Thoracic aorta (tissue), 2 donors: ENCODE data around the gene STK38L. TPM values are rescaled to one million over a fixed set of nuclear protein-coding genes. Genes with fewer than 3 reads are reported as not detected.

Source experiments
- ATAC-seq: fragments of 150-250 bp; one replicate; pipeline ENCODE4 v1.8.0; 2017; ENCODE audit warnings: low read depth; ENCODE audit not compliant: insufficient number of reproducible peaks, low FRiP score
- DNase-seq: peaks from one replicate; pipeline ENCODE4 v3.0.0-alpha.2; 2020; ENCODE audit warnings: low spot score
- H3K27ac ChIP-seq, 2 donors: fragments of 200-600 bp; sonication (generic); 1 replicate in 1 of 2; 2 replicates in 1 of 2; pipeline ENCODE4 v1.5.1; 2016; ENCODE audit warnings: mild to moderate bottlenecking in 2 of 2, moderate library complexity in 2 of 2
- H3K27me3 ChIP-seq: fragments of 200-600 bp; sonication (generic); replicated peaks from 2 replicates; pipeline ENCODE4 v1.6.0; 2016; ENCODE audit warnings: mild to moderate bottlenecking; ENCODE audit not compliant: insufficient read depth
- H3K36me3 ChIP-seq: fragments of 200-600 bp; sonication (generic); one replicate; pipeline ENCODE4 v1.5.1; 2016
- H3K4me1 ChIP-seq, 2 donors: fragments of 200-600 bp; sonication (generic); 1 replicate in 1 of 2; 2 replicates in 1 of 2; pipeline versions ENCODE4 v1.5.1 to v1.6.0; 2016; ENCODE audit warnings: low read depth in 2 of 2, mild to moderate bottlenecking in 1 of 2; ENCODE audit not compliant: control insufficient read depth in 1 of 2
- H3K4me3 ChIP-seq: fragments of 200-600 bp; sonication (generic); 2 replicates; pipeline ENCODE4 v1.5.1; 2016; ENCODE audit warnings: mild to moderate bottlenecking
- H3K9me3 ChIP-seq: fragments of 200-600 bp; sonication (generic); 2 replicates; pipeline ENCODE4 v1.5.1; 2016
- total RNA-seq, 2 donors: library from RNA; depleted of rRNA; stranded (reverse); fragments of >200 nt; gene quantifications; one replicate each; pipeline versions ENCODE4 v1.1.0 to v1.2.3, GENCODE V29; 2016
- TF ChIP-seq, protein P1 (sequence below): fragments of 200-600 bp; sonication (generic); IDR thresholded peaks from one replicate; pipeline ENCODE4 v1.5.1; 2019; ENCODE audit warnings: antibody characterized with exemption

The STK38L gene
- total RNA-seq, 2 donors from 2014 or later, result 216 to 227 TPM

DNA sequence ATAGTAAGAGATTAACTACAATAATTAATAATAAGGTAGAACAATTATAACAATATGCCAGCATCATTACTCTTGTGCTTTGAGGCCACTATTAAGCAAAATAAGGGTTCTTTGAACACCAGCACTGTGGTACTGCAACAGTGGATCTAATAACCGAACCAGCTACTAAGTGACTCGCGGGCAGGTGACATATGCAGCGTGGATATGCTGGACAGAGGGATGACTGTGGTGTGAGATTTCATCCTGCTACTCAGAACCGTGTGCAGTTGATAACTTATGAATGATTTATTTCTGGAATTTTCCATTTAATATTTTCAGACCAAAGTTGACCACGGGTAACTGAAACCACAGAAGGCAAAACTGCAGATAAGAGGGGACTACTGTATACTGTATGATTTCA is 123.0 kb downstream of the STK38L start:
- no peak overlapping the region for H3K4me3 ChIP-seq
- no peaks in the 10 kb centered on the region for H3K27me3 ChIP-seq
- H3K4me1 ChIP-seq, result no peaks in the 10 kb centered on the region
- TF ChIP-seq, protein P1, sequence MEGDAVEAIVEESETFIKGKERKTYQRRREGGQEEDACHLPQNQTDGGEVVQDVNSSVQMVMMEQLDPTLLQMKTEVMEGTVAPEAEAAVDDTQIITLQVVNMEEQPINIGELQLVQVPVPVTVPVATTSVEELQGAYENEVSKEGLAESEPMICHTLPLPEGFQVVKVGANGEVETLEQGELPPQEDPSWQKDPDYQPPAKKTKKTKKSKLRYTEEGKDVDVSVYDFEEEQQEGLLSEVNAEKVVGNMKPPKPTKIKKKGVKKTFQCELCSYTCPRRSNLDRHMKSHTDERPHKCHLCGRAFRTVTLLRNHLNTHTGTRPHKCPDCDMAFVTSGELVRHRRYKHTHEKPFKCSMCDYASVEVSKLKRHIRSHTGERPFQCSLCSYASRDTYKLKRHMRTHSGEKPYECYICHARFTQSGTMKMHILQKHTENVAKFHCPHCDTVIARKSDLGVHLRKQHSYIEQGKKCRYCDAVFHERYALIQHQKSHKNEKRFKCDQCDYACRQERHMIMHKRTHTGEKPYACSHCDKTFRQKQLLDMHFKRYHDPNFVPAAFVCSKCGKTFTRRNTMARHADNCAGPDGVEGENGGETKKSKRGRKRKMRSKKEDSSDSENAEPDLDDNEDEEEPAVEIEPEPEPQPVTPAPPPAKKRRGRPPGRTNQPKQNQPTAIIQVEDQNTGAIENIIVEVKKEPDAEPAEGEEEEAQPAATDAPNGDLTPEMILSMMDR, result no peak
- H3K9me3 ChIP-seq, result no peaks in the 10 kb centered on the region
- DNase-seq, result no peak
- H3K27ac ChIP-seq, result no peak overlapping the region
- H3K36me3 ChIP-seq, result no peaks in the 10 kb centered on the region
- no peak for ATAC-seq

Other genes with a start within 250 kb of the STK38L start
- gene TM7SF3, start 229.9 kb upstream of the STK38L start, total RNA-seq, result 100 to 1,000 TPM; 112 to 128 TPM
- gene MED21, start 221.7 kb upstream of the STK38L start, total RNA-seq, result 10 to 100 TPM; 30.1 to 49.0 TPM
- gene C12orf71, start 161.7 kb upstream of the STK38L start, total RNA-seq, result not detected
- 10 to 100 TPM in 1 of 2 donors, 1 to 10 TPM in 1; 5.8 to 11.1 TPM for gene BMAL2, start 88.5 kb downstream of the STK38L start, total RNA-seq
- gene SMCO2, start 202.4 kb downstream of the STK38L start, total RNA-seq, result not detected